ENCODE measurements around the gene ZFYVE28. TPM values are rescaled to one million over a fixed set of nuclear protein-coding genes. Genes with fewer than 3 reads are reported as not detected.
A peak's percentile ranks its signal among the peaks of the same experiment; 100 is the strongest.

The ZFYVE28 gene
- total RNA-seq, 6 experiments from 2014 or later: 2.5 to 9.6 (median 4.8) TPM

DNA sequence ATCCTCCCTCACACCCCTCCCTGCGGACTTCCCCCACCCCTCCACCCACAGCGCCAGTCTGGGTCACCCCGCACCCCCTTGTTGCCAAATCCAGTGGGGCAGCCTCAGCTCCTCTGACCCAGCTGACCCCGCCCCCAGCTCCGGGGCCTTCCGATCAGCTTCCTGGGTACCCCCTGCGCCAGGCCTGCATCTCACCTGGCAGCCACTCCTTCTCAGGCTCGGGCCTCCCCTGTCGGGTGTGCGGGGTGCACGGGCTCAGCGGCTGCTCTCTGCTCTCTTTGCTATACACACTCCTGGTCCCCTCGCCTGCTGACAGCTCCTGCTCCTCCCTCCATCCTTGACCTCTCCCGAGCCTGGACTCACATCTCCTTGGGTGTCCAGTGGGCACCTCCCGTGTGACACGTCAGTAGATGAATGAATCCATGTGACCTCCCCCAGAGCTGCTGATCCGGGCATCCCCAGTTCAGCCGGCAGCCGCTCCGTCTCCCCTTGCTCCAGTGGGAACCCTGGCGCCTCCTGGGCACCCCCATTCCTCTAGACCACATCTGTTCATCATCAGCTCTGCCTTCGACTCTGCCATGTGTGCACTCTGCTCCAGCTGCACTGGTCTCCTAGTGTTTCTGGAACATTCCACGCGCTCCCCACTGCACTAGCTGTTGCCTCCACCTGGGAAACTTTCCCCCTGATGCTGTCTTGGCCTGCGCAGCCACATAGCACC is 10.2 kb upstream of the ZFYVE28 start:
- TF ChIP-seq, protein P1, sequence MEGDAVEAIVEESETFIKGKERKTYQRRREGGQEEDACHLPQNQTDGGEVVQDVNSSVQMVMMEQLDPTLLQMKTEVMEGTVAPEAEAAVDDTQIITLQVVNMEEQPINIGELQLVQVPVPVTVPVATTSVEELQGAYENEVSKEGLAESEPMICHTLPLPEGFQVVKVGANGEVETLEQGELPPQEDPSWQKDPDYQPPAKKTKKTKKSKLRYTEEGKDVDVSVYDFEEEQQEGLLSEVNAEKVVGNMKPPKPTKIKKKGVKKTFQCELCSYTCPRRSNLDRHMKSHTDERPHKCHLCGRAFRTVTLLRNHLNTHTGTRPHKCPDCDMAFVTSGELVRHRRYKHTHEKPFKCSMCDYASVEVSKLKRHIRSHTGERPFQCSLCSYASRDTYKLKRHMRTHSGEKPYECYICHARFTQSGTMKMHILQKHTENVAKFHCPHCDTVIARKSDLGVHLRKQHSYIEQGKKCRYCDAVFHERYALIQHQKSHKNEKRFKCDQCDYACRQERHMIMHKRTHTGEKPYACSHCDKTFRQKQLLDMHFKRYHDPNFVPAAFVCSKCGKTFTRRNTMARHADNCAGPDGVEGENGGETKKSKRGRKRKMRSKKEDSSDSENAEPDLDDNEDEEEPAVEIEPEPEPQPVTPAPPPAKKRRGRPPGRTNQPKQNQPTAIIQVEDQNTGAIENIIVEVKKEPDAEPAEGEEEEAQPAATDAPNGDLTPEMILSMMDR (IDR thresholded peaks at IDR 0.05): no peak
- TF ChIP-seq POLR2A (IDR thresholded peaks at IDR 0.05): no peak
- no peak for ATAC-seq
- Histone ChIP-seq H3K4me1 (no peaks in the 10 kb centered on the region), H3K9me3 (peaks cover 0 to 4% (median 0%) of the 10 kb centered on the region in 4 donors), H3K27ac (no peak overlapping the region), H3K27me3 (no peaks in the 10 kb centered on the region), H3K36me3 (no peaks in the 10 kb centered on the region), H3K4me3 (no peak overlapping the region)
- WGBS (ENCODE audit: insufficient coverage, low coverage, low lambda C conversion rate, missing lambda C conversion rate): 74% methylated on average over 10 of the region's 25 CpGs
- DNase-seq: no peak
- intact Hi-C loops (cut with DNase I): no loop called here

DNA sequence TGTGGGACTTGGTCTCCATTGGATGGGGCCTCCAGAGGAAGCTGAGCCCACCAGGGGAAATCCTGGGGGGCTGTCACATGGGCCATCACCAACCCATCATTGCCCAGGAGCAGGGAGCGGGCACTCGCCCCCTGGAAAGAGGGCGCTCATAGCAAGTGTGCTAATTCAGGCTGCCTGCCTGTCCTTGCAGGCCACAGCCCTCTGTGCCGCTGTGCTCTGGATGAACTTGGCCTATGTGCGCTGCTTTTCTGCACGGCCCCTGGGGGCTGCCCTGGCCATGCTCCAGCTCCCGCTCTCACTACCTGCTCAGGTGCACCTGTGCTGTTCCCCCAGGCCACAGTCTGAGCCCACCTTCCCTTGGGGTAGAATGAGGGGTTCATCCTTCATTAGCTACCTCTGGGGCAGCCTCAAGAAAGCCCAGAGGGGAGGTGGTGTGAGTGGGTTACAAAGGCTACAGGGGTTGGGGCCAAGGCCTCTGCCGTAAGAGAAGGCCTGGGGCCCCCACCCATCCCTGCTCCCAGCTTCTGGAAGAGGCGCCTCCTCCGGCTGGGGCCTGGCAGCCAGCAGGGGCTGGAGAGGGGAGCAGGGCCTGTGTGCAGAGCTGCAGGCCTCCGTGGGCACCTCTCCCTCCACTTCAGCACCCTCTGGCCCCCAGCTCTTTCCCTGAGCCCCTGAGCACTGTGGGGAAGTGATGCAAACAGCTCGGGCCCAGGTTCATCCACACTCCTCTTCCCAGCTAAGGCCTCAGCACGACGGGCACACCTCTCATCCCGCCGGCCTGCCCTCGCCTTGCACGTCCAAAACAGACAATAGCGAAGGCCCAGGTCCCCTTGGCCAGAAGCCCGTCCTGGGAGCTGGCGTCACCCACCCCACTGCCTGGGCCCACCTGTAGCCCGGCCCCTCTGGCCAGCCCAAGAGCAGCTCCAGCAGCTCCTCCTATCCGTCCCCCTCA is 9.2 kb upstream of the ZFYVE28 start:
- WGBS (ENCODE audit: insufficient coverage, low coverage, low lambda C conversion rate, missing lambda C conversion rate): 82% methylated on average over 2 of the region's 23 CpGs
- no peak for DNase-seq
- Histone ChIP-seq H3K27me3 (no peaks in the 10 kb centered on the region), H3K36me3 (no peaks in the 10 kb centered on the region), H3K9me3 (peaks cover 0 to 4% (median 0%) of the 10 kb centered on the region in 4 donors), H3K4me3 (no peak overlapping the region), H3K27ac (no peak overlapping the region), H3K4me1 (no peaks in the 10 kb centered on the region)
- no peak for ATAC-seq
- intact Hi-C loops (cut with DNase I): no loop called here
- TF ChIP-seq, protein P1 (IDR thresholded peaks at IDR 0.05): no peak
- TF ChIP-seq POLR2A (IDR thresholded peaks at IDR 0.05): no peak

DNA sequence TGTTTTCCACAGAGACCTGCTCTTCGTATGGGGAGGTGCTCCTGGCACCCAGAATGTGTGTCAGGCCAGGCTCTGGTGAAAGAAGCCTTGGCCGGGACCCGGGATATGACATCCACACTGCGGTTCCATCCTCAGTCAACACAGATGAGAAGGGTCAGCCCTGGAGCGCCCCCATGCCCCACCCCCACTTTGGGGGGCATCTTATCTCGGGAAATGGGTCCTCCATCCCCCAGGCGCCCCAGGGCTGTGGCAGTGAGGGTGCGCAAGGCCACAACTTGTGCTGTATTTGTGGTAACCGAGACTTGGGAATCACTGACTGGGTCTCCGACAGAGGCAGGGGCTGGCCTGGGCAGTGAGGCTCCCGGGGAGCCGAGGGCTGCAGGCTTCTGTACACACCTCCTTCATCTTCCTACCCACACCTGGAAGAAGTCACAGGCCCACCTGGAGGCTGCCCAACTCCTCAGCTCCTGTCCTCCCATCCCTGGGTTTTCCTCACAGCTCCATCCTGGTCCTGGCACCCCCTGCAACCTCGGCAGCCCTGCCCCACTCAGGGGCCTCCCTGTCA is 8.3 kb upstream of the ZFYVE28 start:
- TF ChIP-seq, protein P1 (IDR thresholded peaks at IDR 0.05): no peak
- TF ChIP-seq POLR2A (IDR thresholded peaks at IDR 0.05): no peak
- WGBS (ENCODE audit: insufficient coverage, low coverage, low lambda C conversion rate, missing lambda C conversion rate): 64% methylated on average over 5 of the region's 13 CpGs
- DNase-seq: no peak

DNA sequence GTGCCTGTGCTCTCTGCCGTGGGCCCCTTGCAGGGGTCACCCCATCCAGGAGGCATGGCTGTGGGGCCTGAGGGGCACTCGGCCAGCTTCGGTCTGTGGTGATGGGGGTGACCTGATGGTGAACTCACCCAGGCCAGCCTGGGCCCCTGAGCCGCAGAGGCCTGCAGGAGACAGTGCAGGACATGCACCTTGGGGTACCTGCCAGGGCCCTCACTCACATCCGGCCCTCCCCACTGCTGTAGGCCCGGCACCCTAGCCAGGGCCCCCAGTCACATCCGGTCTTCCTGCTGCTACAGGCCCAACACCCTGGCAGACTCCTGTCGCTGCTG is 7.6 kb upstream of the ZFYVE28 start:
- H3K4me3 ChIP-seq: no peak overlapping the region
- no peaks in the 10 kb centered on the region for H3K4me1 ChIP-seq
- H3K36me3 ChIP-seq: no peaks in the 10 kb centered on the region
- WGBS (ENCODE audit: insufficient coverage, low coverage, low lambda C conversion rate, missing lambda C conversion rate): no CpG with 5 or more reads among the region's 8 CpGs
- DNase-seq (peak in 1 of 3 donors; percentile 55), ATAC-seq (peak in 1 of 4 donors; percentile 6)
- H3K27me3 ChIP-seq: no peaks in the 10 kb centered on the region
- peaks cover 0 to 4% (median 0%) of the 10 kb centered on the region in 4 donors for H3K9me3 ChIP-seq
- TF ChIP-seq, protein P1 (IDR thresholded peaks at IDR 0.05): no peak
- no peak for TF ChIP-seq POLR2A (IDR thresholded peaks at IDR 0.05)
- no peak overlapping the region for H3K27ac ChIP-seq
- intact Hi-C loops (cut with DNase I): no loop called here

More for the DNA sequence above, 8.3 kb upstream of the ZFYVE28 start:
- no peak for ATAC-seq
- Histone ChIP-seq H3K27ac (no peak overlapping the region), H3K36me3 (no peaks in the 10 kb centered on the region), H3K9me3 (peaks cover 0 to 4% (median 0%) of the 10 kb centered on the region in 4 donors), H3K4me3 (no peak overlapping the region), H3K4me1 (no peaks in the 10 kb centered on the region), H3K27me3 (no peaks in the 10 kb centered on the region)
- intact Hi-C loops (cut with DNase I): no loop called here
